K562 (cell line): ENCODE results near the gene HCN4. TPM values are rescaled to one million over a fixed set of nuclear protein-coding genes. Genes with fewer than 3 reads are reported as not detected.

Experiments
- ATAC-seq: fragments of 200-7000 bp; cut with Tn5 transposase; 3 replicates; pipeline ENCODE4 v1.9.1; 2020; ENCODE audit warnings: moderate library complexity
- BruUV-seq: library from RNA; stranded (reverse); fragments of 400-500 nt; replicated peaks from 2 replicates; lab custom pipeline; 2021; lab: Mats Ljungman, UMichigan
- CTCF ChIA-PET: fragments of 300-600 bp; formaldehyde crosslinking; extraction: SDS; loops from one replicate; lab custom pipeline; 2021; ENCODE audit warnings: low intra/inter-chr PET ratio; lab: Yijun Ruan, JAX
- POLR2A ChIA-PET: fragments of 300-600, 350-650 bp; sonication (Branson Sonifier 250); formaldehyde crosslinking; extraction: SDS; loops from one replicate; lab custom pipeline; 2021; ENCODE audit warnings: antibody characterized with exemption, inconsistent platforms; lab: Yijun Ruan, JAX
- DNase-seq, 4 experiments: peaks; one replicate each; pipeline versions ENCODE4 v3.0.0 to v3.0.0-alpha.2; 2011 to 2018; ENCODE audit warnings: low spot score in 3 of 4, mixed read lengths in 3 of 4; ENCODE audit errors: extremely low read depth in 1 of 4
- FAIRE-seq: peaks from 2 replicates; lab custom pipeline; 2011; peaks lifted over from hg19 to GRCh38; lab: Jason Lieb, UNC
- H2AFZ ChIP-seq: 2 replicates; pipeline ENCODE4 v1.6.0; 2011; ENCODE audit warnings: low read depth, low read length, control low read depth, inconsistent platforms
- H3K27ac ChIP-seq: fragments of 200-600 bp; 3 replicates; pipeline ENCODE4 v1.8.0; 2011; ENCODE audit warnings: low read depth, mild to moderate bottlenecking, control low read depth, inconsistent platforms, low read length, moderate library complexity, mixed read lengths; ENCODE audit errors: extremely low read depth
- H3K27me3 ChIP-seq, 2 experiments: fragments of 300-600 bp in 1 of 2; 2 replicates in 1 of 2; 3 replicates in 1 of 2; pipeline versions ENCODE4 v1.6.0 to v1.8.0; 2011; ENCODE audit warnings: inconsistent platforms in 2 of 2, low read length in 2 of 2, mild to moderate bottlenecking in 1 of 2, mixed read lengths in 1 of 2, moderate library complexity in 1 of 2; ENCODE audit not compliant: control insufficient read depth in 2 of 2, insufficient read depth in 2 of 2
- H3K36me3 ChIP-seq: fragments of 300-600 bp; 3 replicates; pipeline ENCODE4 v1.8.0; 2011; ENCODE audit warnings: mild to moderate bottlenecking, low read length, inconsistent platforms; ENCODE audit not compliant: control insufficient read depth, insufficient read depth
- H3K4me1 ChIP-seq, 2 experiments: fragments of 200-600 bp in 1 of 2; replicated peaks in 1 of 2; 2 replicates in 1 of 2; 3 replicates in 1 of 2; pipeline versions ENCODE4 v1.5.1 to v1.8.0; 2011; ENCODE audit warnings: inconsistent platforms in 2 of 2, low read length in 2 of 2, mild to moderate bottlenecking in 1 of 2, mixed read lengths in 1 of 2, moderate library complexity in 1 of 2; ENCODE audit not compliant: control insufficient read depth in 2 of 2, insufficient read depth in 2 of 2
- H3K4me2 ChIP-seq: 2 replicates; pipeline ENCODE4 v1.6.1; 2011; ENCODE audit warnings: low read length, control low read depth, inconsistent platforms, mixed read lengths; ENCODE audit not compliant: insufficient read depth
- H3K4me3 ChIP-seq: fragments of 200-600 bp; sonication (generic), shearing (Covaris generic); 2 replicates; pipeline ENCODE4 v1.5.1; 2016; ENCODE audit warnings: control low read depth, inconsistent platforms
- H3K79me2 ChIP-seq: fragments of 200-600 bp; 3 replicates; pipeline ENCODE4 v1.8.0; 2011; ENCODE audit warnings: low read length, inconsistent platforms; ENCODE audit not compliant: control insufficient read depth, insufficient read depth
- H3K9ac ChIP-seq, 2 experiments: 2 replicates each; pipeline versions ENCODE4 v1.6.0 to v1.6.1; 2011; ENCODE audit warnings: low read depth in 2 of 2, low read length in 2 of 2, control low read depth in 1 of 2, inconsistent platforms in 1 of 2, mild to moderate bottlenecking in 1 of 2, mixed read lengths in 1 of 2; ENCODE audit not compliant: insufficient read depth in 1 of 2
- H3K9me1 ChIP-seq: one replicate; pipeline ENCODE4 v1.6.0; 2011; ENCODE audit warnings: inconsistent platforms, mild to moderate bottlenecking, low read length, moderate library complexity; ENCODE audit not compliant: control insufficient read depth, insufficient read depth
- H3K9me3 ChIP-seq: replicated peaks from 2 replicates; pipeline ENCODE4 v1.5.1; 2011; ENCODE audit warnings: low read depth, low read length, inconsistent platforms; ENCODE audit not compliant: control insufficient read depth, insufficient read depth
- H4K20me1 ChIP-seq: replicated peaks from 2 replicates; pipeline ENCODE4 v1.6.1; 2011; ENCODE audit warnings: low read length, inconsistent platforms, mixed read lengths; ENCODE audit not compliant: control insufficient read depth, insufficient read depth
- BACH1 ChIP-seq: fragments of 200-800 bp; sonication (Bioruptor generic); IDR thresholded peaks from 2 replicates; pipeline ENCODE4 v1.6.1; 2016; ENCODE audit warnings: missing genetic modification characterization, missing compliant biosample characterization
- MYC ChIP-seq, 2 experiments: fragments of 250-450 bp in 1 of 2; sonication (Bioruptor Pico) in 1 of 2; IDR thresholded peaks; 2 replicates each; pipeline versions ENCODE4 v1.5.1 to v1.6.1; 2012 to 2021; ENCODE audit warnings: low read depth in 2 of 2, borderline replicate concordance in 1 of 2, improper control_type of control experiment in 1 of 2, low read length in 1 of 2, mild to moderate bottlenecking in 1 of 2, moderate library complexity in 1 of 2
- TSHZ1 ChIP-seq: fragments of 250-450 bp; sonication (Bioruptor Pico); IDR thresholded peaks from 2 replicates; pipeline ENCODE4 v1.4.0; 2020; ENCODE audit warnings: mild to moderate bottlenecking, moderate library complexity
- ZBTB12 ChIP-seq: fragments of 250-450 bp; sonication (Bioruptor Pico); IDR thresholded peaks from 2 replicates; pipeline ENCODE4 v1.4.0; 2020
- WGBS: fragments of 100-300 bp; shearing (Covaris generic); methylation state at CpG from one replicate; pipeline ENCODE4 v1.1.6; 2016; ENCODE audit warnings: low coverage, mixed read lengths; ENCODE audit not compliant: insufficient coverage; ENCODE audit errors: missing lambda C conversion rate; 5-methylcytosine and 5-hydroxymethylcytosine counted together
- in situ Hi-C: fragments of 300-500 bp; cut with MboI; formaldehyde crosslinking; loops from 4 replicates; pipeline ENCODE4 v1.15.0; 2018; ENCODE audit warnings: inconsistent platforms, mixed read lengths
- intact Hi-C: fragments of 100-400 bp; cut with micrococcal nuclease; formaldehyde crosslinking; loops from 2 replicates; pipeline ENCODE4 v1.14.2; 2022
- polyA plus RNA-seq, 8 experiments: library from polyadenylated mRNA; depleted of rRNA in 4 of 8; stranded (reverse) in 5 of 8; unstranded in 3 of 8; fragments of >200 nt; fragmentation: Nextera tagmentation in 2 of 8; fragmentation: Illumina TruSeq in 1 of 8; extraction: Ambion mirVana in 2 of 8; extraction: Trizol in 1 of 8; gene quantifications; 2 replicates each; pipeline versions ENCODE4 v1.2.1 to v1.2.3, GENCODE V29; 2011 to 2014; ENCODE audit warnings: inconsistent platforms in 1 of 8, missing spikeins in 1 of 8
- total RNA-seq, 7 experiments: library from RNA; depleted of rRNA in 6 of 7; stranded (reverse); fragments of >200 nt in 6 of 7; fragmentation: Illumina TruSeq in 2 of 7; extraction: Trizol in 2 of 7; gene quantifications; 2 replicates each; pipeline versions ENCODE4 v1.2.1 to v1.2.3, GENCODE V29; 2011 to 2021; ENCODE audit warnings: low replicate concordance in 1 of 7
- TF ChIP-seq, protein P1 (sequence below), 2 experiments: fragments of 450-650 bp; IDR thresholded peaks; 2 replicates each; pipeline ENCODE4 v1.6.1; 2018; ENCODE audit warnings: mild to moderate bottlenecking in 2 of 2, low read depth in 1 of 2; ENCODE audit not compliant: partially characterized antibody in 2 of 2
- TF ChIP-seq, protein P2 (sequence below): sonication (generic); formaldehyde crosslinking; IDR thresholded peaks from 2 replicates; pipeline ENCODE4 v1.8.1; 2023; ENCODE audit warnings: mild to moderate bottlenecking, missing genetic modification reagents

HCN4 gene
- total and polyA plus RNA-seq, 9 of the 15 experiments (the other 6 are each of a cell fraction or from before 2014, with no cell fraction given): not detected

DNA sequence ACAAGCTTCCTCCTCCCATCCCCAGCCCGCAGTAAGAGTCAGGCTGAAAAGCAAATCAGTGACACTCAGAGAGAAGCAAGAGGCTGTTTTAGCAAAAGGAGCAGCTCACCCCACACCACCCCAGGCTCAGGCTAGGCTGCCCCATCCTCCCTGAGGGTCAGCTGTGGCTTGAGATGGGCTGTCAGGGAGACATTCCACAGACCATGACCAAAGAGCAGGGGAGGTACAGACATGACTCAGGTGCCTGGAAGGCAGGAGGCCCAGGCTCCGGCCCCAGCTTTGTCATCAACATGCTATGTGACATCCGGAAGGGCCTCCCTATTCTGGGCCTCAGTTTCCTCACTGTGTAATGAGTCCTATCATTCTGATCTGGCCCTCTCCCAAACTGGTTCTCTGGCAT lies 24.7 kb downstream of the HCN4 start (continued):
- no peak for TF ChIP-seq ZBTB12 (CRISPR knock-in tag)
- TF ChIP-seq, protein P1, sequence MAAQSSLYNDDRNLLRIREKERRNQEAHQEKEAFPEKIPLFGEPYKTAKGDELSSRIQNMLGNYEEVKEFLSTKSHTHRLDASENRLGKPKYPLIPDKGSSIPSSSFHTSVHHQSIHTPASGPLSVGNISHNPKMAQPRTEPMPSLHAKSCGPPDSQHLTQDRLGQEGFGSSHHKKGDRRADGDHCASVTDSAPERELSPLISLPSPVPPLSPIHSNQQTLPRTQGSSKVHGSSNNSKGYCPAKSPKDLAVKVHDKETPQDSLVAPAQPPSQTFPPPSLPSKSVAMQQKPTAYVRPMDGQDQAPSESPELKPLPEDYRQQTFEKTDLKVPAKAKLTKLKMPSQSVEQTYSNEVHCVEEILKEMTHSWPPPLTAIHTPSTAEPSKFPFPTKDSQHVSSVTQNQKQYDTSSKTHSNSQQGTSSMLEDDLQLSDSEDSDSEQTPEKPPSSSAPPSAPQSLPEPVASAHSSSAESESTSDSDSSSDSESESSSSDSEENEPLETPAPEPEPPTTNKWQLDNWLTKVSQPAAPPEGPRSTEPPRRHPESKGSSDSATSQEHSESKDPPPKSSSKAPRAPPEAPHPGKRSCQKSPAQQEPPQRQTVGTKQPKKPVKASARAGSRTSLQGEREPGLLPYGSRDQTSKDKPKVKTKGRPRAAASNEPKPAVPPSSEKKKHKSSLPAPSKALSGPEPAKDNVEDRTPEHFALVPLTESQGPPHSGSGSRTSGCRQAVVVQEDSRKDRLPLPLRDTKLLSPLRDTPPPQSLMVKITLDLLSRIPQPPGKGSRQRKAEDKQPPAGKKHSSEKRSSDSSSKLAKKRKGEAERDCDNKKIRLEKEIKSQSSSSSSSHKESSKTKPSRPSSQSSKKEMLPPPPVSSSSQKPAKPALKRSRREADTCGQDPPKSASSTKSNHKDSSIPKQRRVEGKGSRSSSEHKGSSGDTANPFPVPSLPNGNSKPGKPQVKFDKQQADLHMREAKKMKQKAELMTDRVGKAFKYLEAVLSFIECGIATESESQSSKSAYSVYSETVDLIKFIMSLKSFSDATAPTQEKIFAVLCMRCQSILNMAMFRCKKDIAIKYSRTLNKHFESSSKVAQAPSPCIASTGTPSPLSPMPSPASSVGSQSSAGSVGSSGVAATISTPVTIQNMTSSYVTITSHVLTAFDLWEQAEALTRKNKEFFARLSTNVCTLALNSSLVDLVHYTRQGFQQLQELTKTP (IDR thresholded peaks at IDR 0.05; ENCODE audit: low read depth in 1 of 2, partially characterized antibody in 2 of 2): no peak

GRCh38 chr15:73341886-73342600 lies 26.7 kb downstream of the HCN4 start:
- no peaks in the 10 kb centered on the region for H3K79me2 ChIP-seq
- H3K4me2 ChIP-seq: no peak overlapping the region
- WGBS: 3% methylated on average over 10 of the region's 14 CpGs
- POLR2A ChIA-PET: interaction anchor here (0.6 kb wide), 1 partner anchor 11 kb away, joined by 5 read pairs; no protein-coding TSS in a partner anchor
- H2AFZ ChIP-seq: no peak overlapping the region
- H3K4me3 ChIP-seq: no peak overlapping the region
- no peaks in the 10 kb centered on the region for H3K4me1 ChIP-seq
- intact Hi-C loops: no loop called here
- ATAC-seq (no peak), DNase-seq (no peak), FAIRE-seq (no peak)
- no TSS peak for BruUV-seq
- H4K20me1 ChIP-seq: peaks cover 5% of the 10 kb centered on the region
- H3K27me3 ChIP-seq: peaks cover 7 to 60% of the 10 kb centered on the region in 2 experiments; a peak in 3 of 5 replicates
- H3K36me3 ChIP-seq: no peaks in the 10 kb centered on the region
- CTCF ChIA-PET: no interaction called here
- in situ Hi-C loops: no loop called here
- H3K9ac ChIP-seq: no peak overlapping the region
- H3K9me3 ChIP-seq: no peaks in the 10 kb centered on the region
- no peaks in the 10 kb centered on the region for H3K9me1 ChIP-seq
- no peak overlapping the region for H3K27ac ChIP-seq
- TF ChIP-seq BACH1 (tag): no peak
- TF ChIP-seq MYC (IDR thresholded peaks at IDR 0.05; ENCODE audit: low read depth, low read length): no peak
- TF ChIP-seq MYC (CRISPR knock-in tag; IDR thresholded peaks at IDR 0.05; ENCODE audit: borderline replicate concordance, low read depth): no peak
- no peak for TF ChIP-seq TSHZ1 (CRISPR knock-in tag)
- TF ChIP-seq, protein P2, sequence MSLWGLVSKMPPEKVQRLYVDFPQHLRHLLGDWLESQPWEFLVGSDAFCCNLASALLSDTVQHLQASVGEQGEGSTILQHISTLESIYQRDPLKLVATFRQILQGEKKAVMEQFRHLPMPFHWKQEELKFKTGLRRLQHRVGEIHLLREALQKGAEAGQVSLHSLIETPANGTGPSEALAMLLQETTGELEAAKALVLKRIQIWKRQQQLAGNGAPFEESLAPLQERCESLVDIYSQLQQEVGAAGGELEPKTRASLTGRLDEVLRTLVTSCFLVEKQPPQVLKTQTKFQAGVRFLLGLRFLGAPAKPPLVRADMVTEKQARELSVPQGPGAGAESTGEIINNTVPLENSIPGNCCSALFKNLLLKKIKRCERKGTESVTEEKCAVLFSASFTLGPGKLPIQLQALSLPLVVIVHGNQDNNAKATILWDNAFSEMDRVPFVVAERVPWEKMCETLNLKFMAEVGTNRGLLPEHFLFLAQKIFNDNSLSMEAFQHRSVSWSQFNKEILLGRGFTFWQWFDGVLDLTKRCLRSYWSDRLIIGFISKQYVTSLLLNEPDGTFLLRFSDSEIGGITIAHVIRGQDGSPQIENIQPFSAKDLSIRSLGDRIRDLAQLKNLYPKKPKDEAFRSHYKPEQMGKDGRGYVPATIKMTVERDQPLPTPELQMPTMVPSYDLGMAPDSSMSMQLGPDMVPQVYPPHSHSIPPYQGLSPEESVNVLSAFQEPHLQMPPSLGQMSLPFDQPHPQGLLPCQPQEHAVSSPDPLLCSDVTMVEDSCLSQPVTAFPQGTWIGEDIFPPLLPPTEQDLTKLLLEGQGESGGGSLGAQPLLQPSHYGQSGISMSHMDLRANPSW (CRISPR knock-in tag): no peak
